HPDE6-E6E7 (cell line): ENCODE measurements around the gene KLHL1.
A peak's percentile ranks its signal among the peaks of the same experiment; 100 is the strongest.

Source experiments
- DNase-seq: peaks from one replicate; pipeline ENCODE4 v3.0.0; 2011; ENCODE audit warnings: missing footprints; ENCODE audit errors: extremely low spot score

The KLHL1 gene

DNA sequence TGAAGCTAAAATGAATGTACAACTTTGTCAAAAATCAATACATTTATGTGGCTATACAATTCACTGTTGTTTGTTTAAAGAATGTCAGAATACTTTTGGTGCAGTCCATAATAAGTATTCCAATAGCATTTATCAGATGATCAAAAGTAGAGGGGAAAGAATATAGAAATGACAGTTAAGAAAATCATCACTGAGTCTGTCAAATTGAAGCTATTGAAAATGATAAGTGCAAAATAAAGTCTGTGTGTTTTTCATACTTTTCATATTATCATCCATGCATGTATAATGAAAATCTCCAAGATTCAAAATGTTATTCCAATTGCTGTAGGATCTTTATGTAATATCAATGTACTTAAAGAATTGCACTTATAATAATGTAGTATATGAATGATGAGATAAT, 93.9 kb downstream of the KLHL1 start:
- no peak for DNase-seq

DNA sequence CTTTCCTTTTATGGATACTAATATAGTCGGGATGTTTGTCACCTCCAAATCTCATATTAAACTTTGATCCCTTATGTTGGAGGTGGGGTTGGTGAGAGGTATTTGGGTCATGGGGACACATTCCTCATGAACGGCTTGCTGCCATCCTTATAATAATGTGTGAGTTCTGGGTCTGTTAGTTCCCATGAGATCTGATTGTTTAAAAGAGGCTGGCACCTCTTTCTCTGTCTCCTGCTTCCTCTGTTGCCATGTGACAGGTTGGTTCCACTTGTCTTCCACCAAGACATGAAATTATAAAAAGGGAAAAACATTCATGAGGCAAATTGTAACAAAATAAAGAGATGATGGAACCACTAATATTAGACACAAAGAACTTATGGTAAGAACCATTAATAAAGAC, 108.4 kb downstream of the KLHL1 start:
- DNase-seq = no peak

DNA sequence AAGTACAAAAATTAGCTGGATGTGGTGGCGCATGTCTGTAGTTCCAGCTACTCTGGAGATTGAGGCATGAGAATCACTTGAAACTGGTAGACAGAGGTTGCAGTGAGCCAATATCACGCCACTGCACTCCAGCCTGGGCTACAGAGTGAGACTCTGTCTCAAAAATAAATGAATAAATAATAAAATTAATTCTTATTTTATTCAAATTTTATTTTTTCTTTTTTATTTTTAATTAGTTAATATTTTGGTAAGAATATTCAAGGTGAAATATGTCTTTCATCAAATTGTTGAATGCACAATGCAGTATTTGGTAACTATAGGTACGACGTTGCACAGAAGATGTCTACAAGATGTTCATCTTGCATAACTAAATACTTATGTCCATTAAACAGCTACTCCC, 111.2 kb downstream of the KLHL1 start:
- DNase-seq = no peak

- DNase-seq = no peak
Measured at GRCh38 chr13:69980799-69981198, 127.5 kb downstream of the KLHL1 start.

DNA sequence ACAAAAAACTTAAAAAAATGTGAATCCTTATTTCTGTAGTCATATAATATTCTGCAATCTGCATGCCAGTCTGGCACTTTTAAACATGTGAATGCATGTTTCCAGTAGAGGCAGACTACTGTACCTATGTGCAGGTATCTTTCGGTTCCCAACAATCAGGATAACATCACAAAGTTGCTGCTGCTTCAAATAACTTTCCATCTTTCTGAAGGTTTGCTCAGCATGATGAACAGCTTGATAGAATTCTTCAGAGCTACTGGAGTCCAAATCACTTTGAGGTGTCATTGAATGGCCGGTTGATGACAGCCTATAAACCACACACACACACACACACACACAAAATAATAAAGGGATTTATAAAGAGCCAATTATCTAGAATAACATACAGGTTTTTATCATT, 132.8 kb downstream of the KLHL1 start:
- DNase-seq = no peak

GRCh38 chr13:69970520-69970919, 137.7 kb downstream of the KLHL1 start:
- DNase-seq = peak; percentile 7

DNA sequence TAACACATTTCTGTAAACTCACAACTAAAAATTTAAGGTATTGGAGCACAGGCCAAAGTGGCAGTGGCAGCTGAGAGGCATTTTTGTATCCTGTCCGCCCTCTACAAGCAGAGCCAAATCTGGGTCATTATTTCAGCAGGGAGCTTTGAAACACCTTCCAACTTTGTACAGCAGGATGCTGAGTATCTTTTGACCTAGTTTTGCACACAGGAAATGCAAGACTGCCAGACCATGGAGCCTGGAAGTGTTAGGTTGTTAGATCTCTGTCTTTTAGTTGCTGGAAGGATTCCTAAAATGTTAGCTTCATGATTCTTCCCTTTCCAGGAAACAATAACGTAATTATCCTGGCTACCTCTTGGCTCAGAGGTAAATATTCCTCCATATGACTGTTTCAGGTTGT, 149.2 kb downstream of the KLHL1 start:
- no peak for DNase-seq

DNA sequence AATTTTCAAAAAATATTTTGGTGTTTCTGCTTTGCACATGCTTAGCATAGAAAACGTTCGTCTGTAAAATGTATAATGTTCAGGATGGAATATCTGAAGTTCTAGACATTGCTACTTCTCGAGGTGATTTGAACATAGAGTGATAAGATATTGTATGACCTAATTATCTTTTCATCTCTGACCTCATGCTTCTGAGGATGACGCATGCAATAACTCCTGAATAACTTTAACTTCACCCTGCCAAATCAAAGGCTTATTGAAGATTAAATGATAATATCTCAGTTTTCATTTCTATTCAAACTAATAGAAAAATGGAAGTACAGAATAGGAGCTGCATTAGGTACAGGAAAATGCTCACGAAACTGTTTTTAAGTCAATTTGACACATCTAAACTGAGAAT, 151.4 kb downstream of the KLHL1 start:
- no peak for DNase-seq

GRCh38 chr13:69956349-69956748, 151.9 kb downstream of the KLHL1 start:
- DNase-seq = no peak

GRCh38 chr13:69955271-69955670, 153.0 kb downstream of the KLHL1 start:
- no peak for DNase-seq

GRCh38 chr13:69951412-69951811, 156.8 kb downstream of the KLHL1 start:
- no peak for DNase-seq

DNA sequence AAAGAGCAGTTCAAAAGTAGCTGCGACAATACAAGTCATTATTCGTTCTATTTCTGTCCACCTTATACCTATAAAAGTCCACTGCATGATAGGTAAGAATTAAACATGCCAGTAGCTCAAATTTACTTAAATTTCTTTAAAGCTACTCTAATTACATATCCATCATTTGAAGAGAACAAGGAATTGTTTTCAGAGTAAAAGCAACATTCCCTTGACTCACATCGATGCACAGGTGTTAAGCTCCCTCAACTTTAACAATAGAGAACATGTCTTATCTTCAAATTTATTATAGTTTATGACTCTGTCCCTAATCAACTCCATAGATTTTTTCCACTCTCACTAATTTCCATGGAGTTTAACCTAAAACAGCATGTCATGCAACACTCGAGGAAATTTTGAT, 158.1 kb downstream of the KLHL1 start:
- DNase-seq = no peak

GRCh38 chr13:69948016-69948415, 160.2 kb downstream of the KLHL1 start:
- no peak for DNase-seq

DNA sequence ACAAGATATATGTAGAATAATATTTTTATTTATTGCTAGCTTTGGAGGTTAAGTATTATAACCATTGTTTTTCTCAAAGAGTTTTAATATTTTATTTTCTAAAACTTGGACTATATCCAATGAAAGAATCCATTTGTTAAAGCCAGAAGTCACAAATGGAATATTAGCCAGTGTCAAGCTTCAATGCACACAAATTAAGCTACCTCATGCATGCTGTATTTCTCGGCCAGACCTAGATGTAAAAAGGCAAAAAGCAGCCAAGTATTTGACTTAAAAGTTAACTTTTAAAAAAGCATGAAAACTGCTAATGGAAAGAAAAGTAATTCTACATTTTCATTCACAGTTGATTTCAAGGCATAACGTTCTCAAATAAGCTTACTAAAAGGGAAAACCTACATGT, 160.7 kb downstream of the KLHL1 start:
- DNase-seq = no peak

GRCh38 chr13:69946511-69946910, 161.7 kb downstream of the KLHL1 start:
- DNase-seq = no peak

GRCh38 chr13:69935043-69935442, 173.2 kb downstream of the KLHL1 start:
- DNase-seq = no peak

- no peak for DNase-seq
Measured at GRCh38 chr13:69928262-69928661, 180.0 kb downstream of the KLHL1 start.

GRCh38 chr13:69921156-69921555, 187.1 kb downstream of the KLHL1 start:
- no peak for DNase-seq

- DNase-seq = no peak
Measured at GRCh38 chr13:69912630-69913029, 195.6 kb downstream of the KLHL1 start.

GRCh38 chr13:69910800-69911199, 197.5 kb downstream of the KLHL1 start:
- no peak for DNase-seq

- DNase-seq = no peak
Measured at GRCh38 chr13:69904784-69905183, 203.5 kb downstream of the KLHL1 start.

DNA sequence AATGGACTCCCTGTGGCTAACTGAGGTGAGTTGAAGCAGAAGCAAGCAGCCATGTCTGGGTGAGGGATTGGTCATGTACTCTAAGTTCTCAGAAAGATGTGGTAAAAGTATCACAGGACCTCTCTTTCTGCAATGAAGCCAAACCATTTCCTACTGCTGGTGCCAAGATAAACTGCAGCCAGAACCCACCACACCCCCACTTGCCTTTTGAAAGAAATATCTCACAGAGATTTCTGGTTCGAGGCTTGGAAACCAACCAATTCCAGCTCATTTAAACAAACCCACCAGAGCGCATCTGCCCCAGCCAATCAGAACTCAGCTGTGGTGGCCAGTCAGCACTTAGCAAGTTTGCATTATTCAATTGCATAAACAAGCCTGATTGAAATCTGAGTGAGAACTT, 205.2 kb downstream of the KLHL1 start:
- no peak for DNase-seq

- no peak for DNase-seq
Measured at GRCh38 chr13:69882451-69882850, 225.8 kb downstream of the KLHL1 start.

DNA sequence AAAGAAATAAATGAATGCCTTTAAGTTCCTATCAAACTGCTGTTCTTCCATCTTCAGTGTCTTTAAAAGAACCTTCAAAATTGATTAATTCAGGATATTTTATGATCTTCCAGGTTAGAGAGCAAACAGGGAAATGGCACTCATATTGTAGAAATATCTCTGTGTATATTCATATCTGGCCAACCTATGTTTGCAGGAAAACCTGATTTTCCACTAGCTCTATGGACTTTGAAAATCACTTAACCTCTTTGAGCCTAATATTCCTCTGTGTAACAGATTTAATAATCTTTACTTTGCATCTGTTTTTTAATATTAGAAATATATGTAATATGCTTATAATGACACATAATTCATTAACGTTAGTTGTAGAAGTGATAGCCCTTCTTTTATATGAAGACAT, 228.3 kb downstream of the KLHL1 start:
- DNase-seq = no peak
